ENCODE results near the gene MTHFS.

The MTHFS gene

DNA sequence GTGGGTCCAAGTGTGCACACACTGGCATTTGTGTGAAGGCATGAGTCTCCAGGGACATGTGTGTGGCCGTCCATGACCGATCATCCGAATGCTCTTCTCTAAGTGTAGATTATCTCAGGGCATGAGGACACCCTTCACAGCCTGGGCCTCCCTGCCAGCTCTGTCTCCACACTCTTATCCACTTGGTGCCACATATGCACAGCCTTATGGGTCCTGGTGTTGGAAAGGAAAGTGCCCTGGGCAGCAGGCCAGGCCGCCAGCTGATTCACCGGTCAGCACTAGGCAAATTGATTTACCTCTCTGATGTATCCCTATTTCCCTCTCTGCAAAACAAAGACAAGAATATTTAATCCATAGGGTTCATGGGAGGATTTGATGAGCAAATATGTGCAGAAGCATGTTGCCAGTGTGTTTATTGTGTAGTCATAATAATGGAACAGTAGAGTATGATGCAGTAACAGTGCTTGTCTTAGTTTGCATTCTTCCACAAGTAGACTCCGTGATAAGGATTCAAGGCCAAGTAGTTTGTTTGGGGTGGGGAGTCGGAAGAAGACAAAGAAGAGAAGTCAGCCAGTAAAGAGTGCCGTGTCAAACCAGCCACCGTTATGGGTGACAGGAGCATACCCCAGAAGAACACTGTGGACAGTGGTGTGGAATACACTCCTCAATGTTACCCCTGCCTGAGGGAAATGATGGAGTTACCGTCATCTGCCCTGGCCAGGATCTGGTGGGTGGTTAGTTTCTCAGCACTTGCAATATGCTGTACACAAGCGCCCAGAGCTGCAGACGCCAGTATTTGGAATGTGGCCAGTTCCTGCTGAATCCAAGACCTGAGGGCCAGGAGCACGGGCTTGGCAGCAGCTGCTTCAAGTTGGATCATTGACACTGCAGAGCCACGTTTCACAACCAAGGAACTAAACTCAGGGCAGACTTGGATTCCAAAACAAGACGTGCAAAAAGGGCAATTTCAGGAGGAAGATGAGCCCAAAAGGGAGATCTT, 85.1 kb downstream of the MTHFS start:
- no peak for FAIRE-seq

DNA sequence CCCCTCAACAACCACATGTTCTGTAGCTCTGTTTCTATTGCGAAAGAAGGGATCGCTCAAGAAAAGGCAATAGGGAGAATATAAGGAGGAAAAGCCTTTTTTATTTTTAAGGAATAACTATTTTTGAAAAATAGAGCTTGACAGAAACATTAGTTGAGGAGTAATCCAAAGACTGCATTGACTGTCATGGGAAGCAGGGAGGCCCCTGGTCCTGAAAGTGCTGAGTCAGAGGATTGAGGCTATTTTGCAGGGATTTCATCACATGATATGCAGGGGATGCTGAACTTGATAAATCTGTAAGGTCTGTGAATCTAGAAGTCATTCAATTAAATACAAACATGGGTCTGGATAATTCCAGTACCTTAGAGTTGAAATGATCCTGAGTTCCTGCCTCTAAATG, 92.0 kb downstream of the MTHFS start:
- no peak for FAIRE-seq

DNA sequence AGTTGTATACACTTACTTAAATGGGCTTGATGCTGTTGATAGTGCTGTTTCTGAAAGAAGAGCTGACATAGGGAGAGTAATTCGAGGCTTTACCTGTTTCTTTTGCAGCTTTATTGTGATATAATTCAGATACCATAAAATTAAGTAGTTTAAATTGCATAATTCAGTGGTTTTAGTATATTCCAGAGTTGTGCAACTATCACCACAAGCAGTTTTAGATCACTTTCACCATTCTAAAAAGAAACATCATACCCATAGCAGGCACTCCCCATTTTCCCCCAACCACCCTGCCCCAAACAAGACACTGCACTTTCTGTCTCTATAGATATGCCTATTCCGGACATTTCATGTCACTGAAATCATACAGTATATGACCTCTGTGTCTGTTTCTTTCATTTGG, 98.5 kb downstream of the MTHFS start:
- no peak for FAIRE-seq

All from A204.1 (cell line).